Activated CD4-positive, alpha-beta memory T cell treated with anti-CD3 and anti-CD28 coated beads, Interleukin-2, amount 10 ng/mL, durations not matched to agents 7 days and 5 days (primary cell): ENCODE data around the gene AATK. TPM values are rescaled to one million over a fixed set of nuclear protein-coding genes. Genes with fewer than 3 reads are reported as not detected.
"Not testable (repeated sequence)": the region's sequence is repeated elsewhere in the genome, so short reads cannot be mapped to it uniquely, and the experiment has no call there.

ENCODE experiments used
- CTCF ChIA-PET: fragments of 350-600 bp; sonication (Branson Sonifier 250); formaldehyde crosslinking; loops from one replicate; lab custom pipeline; 2021; ENCODE audit warnings: antibody characterized with exemption, inconsistent platforms; lab: Charles Lee
- POLR2A ChIA-PET: fragments of 350-600 bp; sonication (Branson Sonifier 250); formaldehyde crosslinking; loops from one replicate; lab custom pipeline; 2021; ENCODE audit warnings: antibody characterized with exemption; lab: Charles Lee
- DNase-seq: peaks from one replicate; pipeline ENCODE4 v3.0.0-alpha.2; 2020
- H3K27ac Mint-ChIP-seq: one replicate; pipeline ENCODE4 v1.8.0; 2021; ENCODE audit warnings: mild to moderate bottlenecking, mixed read lengths
- H3K27me3 Mint-ChIP-seq: one replicate; pipeline ENCODE4 v1.8.0; 2021; ENCODE audit warnings: mixed read lengths
- H3K36me3 Mint-ChIP-seq: one replicate; pipeline ENCODE4 v1.8.0; 2021; ENCODE audit warnings: low read depth, mixed read lengths
- H3K4me1 Mint-ChIP-seq: one replicate; pipeline ENCODE4 v1.8.0; 2021; ENCODE audit warnings: mixed read lengths
- H3K4me3 Mint-ChIP-seq: one replicate; pipeline ENCODE4 v1.8.0; 2021; ENCODE audit warnings: mild to moderate bottlenecking, mixed read lengths
- H3K9me3 Mint-ChIP-seq: one replicate; pipeline ENCODE4 v1.8.0; 2021; ENCODE audit warnings: mixed read lengths
- total RNA-seq, 2 experiments: library from RNA; stranded (reverse); gene quantifications; one replicate each; pipeline ENCODE4 v1.2.3, GENCODE V29; 2021

AATK gene
- total RNA-seq, 2 experiments from 2014 or later, result 1.1 to 1.8 TPM

DNA sequence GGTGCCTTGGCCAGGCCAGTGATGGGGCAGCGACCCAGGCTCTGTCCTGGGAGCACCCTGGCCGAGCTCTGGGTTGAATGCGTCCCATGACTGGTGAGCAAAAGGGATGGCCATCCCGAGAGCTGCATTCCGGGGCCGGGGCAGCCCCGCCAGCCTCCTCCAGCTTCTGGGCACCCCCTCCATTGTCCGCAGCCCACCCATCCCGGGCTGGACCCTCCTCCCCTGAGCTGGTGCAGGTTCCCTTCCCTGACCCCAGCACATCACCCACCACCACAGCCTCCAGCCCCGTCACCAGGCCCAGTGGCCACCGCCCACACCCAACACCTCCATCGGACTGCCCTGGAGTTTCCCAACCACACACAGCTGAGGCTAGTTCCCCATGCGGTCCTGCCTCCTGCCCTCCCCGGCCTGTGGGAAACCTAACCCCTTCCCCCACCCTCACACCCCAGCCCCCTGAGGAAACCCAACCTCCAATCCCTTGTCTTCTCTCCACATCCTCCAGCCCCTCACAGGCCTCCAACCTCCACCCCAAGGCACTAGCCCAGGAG lies 17.0 kb downstream of the AATK start:
- no peak overlapping the region for H3K4me3 Mint-ChIP-seq
- CTCF ChIA-PET, result no interaction called here

DNA sequence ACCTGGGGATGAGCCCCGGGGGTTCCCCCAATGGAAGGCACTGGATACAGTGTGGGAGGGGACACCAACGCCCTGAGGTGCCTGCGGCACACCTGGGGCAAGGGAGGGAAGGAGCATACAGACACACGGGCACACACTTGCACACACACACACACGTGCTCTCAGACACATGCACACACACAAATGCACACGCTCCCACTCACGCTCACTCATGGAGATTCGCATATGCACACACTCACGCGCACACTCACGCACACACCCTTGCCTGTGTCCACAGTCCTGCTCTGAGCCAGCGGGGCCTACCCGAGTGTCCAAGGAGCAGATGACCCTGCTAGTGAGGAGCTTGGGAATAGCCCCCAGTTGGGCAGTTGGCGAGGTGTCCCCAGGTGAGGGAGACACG lies 17.4 kb downstream of the AATK start:
- no peaks in the 10 kb centered on the region for H3K9me3 Mint-ChIP-seq
- ChIA-PET POLR2A (no interaction called here), CTCF (interaction anchor here (0.6 kb wide), 1 partner anchor 116 kb away, joined by 3 read pairs; no protein-coding TSS in a partner anchor)
- no peak overlapping the region for H3K4me3 Mint-ChIP-seq
- no peak for DNase-seq
- H3K36me3 Mint-ChIP-seq, result no peaks in the 10 kb centered on the region
- peaks cover 2% of the 10 kb centered on the region for H3K27me3 Mint-ChIP-seq
- no peak overlapping the region for H3K27ac Mint-ChIP-seq
- H3K4me1 Mint-ChIP-seq, result peaks cover 5% of the 10 kb centered on the region

More for the DNA sequence above, 17.0 kb downstream of the AATK start:
- peaks cover 5% of the 10 kb centered on the region for H3K4me1 Mint-ChIP-seq
- no peak overlapping the region for H3K27ac Mint-ChIP-seq
- H3K27me3 Mint-ChIP-seq, result peaks cover 2% of the 10 kb centered on the region
- no peaks in the 10 kb centered on the region for H3K36me3 Mint-ChIP-seq
- DNase-seq, result no peak
- no peaks in the 10 kb centered on the region for H3K9me3 Mint-ChIP-seq
- POLR2A ChIA-PET, result no interaction called here

- ChIA-PET POLR2A (no interaction called here), CTCF (interaction anchor here (0.6 kb wide), 1 partner anchor 116 kb away, joined by 3 read pairs; no protein-coding TSS in a partner anchor)
- Mint-ChIP-seq H3K9me3 (no peaks in the 10 kb centered on the region), H3K27me3 (no peaks in the 10 kb centered on the region), H3K36me3 (no peaks in the 10 kb centered on the region), H3K4me1 (peaks cover 2% of the 10 kb centered on the region), H3K4me3 (no peak overlapping the region), H3K27ac (no peak overlapping the region)
- DNase-seq, result no peak
Measured at GRCh38 chr17:81147701-81148100, 18.3 kb downstream of the AATK start.

- POLR2A ChIA-PET, H3K4me3 Mint-ChIP-seq, H3K27ac Mint-ChIP-seq, H3K9me3 Mint-ChIP-seq, DNase-seq, H3K27me3 Mint-ChIP-seq, CTCF ChIA-PET, H3K4me1 Mint-ChIP-seq, H3K36me3 Mint-ChIP-seq: not testable (repeated sequence)
Measured at GRCh38 chr17:81146208-81146607, 19.8 kb downstream of the AATK start.

DNA sequence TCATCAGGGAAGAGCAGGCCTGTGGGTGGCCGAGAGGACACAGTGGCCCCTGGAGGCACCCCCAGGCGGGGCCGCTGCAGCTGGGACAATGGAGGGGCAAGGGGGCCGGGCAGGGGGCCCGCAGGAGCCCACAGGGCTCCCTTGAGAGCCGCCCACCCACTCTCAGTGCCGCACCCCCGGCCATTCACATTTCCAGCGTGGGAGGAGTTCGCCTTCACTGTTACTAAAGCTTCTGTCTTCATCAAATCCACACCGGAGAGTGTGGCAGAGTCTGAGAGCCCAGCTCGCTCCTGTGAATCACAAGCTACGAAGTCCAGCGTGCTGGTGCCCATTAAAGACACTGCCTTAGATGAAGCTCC lies 21.6 kb downstream of the AATK start:
- Mint-ChIP-seq H3K4me1 (no peaks in the 10 kb centered on the region), H3K4me3 (no peak overlapping the region), H3K27ac (no peak overlapping the region), H3K27me3 (no peaks in the 10 kb centered on the region), H3K36me3 (no peaks in the 10 kb centered on the region), H3K9me3 (no peaks in the 10 kb centered on the region)
- CTCF ChIA-PET, result interaction anchor here (0.6 to 1.2 kb wide), 3 partner anchors 9 to 211 kb away, joined by 3 to 4 read pairs (median 3); partner anchors contain the start of genes NDUFAF8 and TEPSIN
- POLR2A ChIA-PET, result no interaction called here
- no peak for DNase-seq

GRCh38 chr17:81143717-81144422 lies 22.2 kb downstream of the AATK start:
- Mint-ChIP-seq H3K36me3 (no peaks in the 10 kb centered on the region), H3K9me3 (peaks cover 3% of the 10 kb centered on the region), H3K27ac (no peak overlapping the region), H3K27me3 (no peaks in the 10 kb centered on the region), H3K4me1 (no peaks in the 10 kb centered on the region), H3K4me3 (no peak overlapping the region)
- POLR2A ChIA-PET, result no interaction called here
- DNase-seq, result no peak
- CTCF ChIA-PET, result interaction anchor here (0.6 to 1.2 kb wide), 3 partner anchors 9 to 212 kb away, joined by 3 to 4 read pairs (median 3); partner anchors contain the start of genes NDUFAF8 and TEPSIN

DNA sequence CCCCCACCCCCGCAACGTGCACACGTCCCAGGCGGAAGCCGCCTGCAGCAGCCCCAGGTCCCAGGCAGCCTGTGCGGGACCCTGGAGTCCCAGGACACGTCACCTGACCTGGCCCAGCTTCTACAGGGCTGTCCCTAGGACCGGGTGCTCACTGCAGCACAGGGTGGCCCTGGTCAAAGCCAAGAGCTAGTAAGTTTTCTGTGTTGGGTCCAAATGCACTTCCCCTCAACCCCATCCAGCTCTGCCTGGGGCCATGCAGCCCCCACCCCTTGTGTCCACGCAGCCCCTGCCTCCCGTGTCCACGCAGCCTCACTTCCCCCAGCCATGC lies 22.9 kb downstream of the AATK start:
- no peaks in the 10 kb centered on the region for H3K36me3 Mint-ChIP-seq
- no peak overlapping the region for H3K4me3 Mint-ChIP-seq
- H3K27ac Mint-ChIP-seq, result no peak overlapping the region
- no peaks in the 10 kb centered on the region for H3K4me1 Mint-ChIP-seq
- CTCF ChIA-PET, result interaction anchor here (0.6 to 1.0 kb wide), 3 partner anchors 9 to 727 kb away, joined by 3 to 4 read pairs (median 3); no protein-coding TSS in a partner anchor
- DNase-seq, result no peak
- H3K9me3 Mint-ChIP-seq, result peaks cover 10% of the 10 kb centered on the region
- H3K27me3 Mint-ChIP-seq, result no peaks in the 10 kb centered on the region
- POLR2A ChIA-PET, result no interaction called here

- peak; percentile 68 for DNase-seq
- Mint-ChIP-seq H3K9me3 (peaks cover 16% of the 10 kb centered on the region), H3K4me1 (no peaks in the 10 kb centered on the region), H3K36me3 (no peaks in the 10 kb centered on the region), H3K4me3 (no peak overlapping the region), H3K27me3 (no peaks in the 10 kb centered on the region), H3K27ac (no peak overlapping the region)
- POLR2A ChIA-PET, result interaction anchor here (1.0 kb wide), 1 partner anchor 342 kb away, joined by 4 read pairs; no protein-coding TSS in a partner anchor
- CTCF ChIA-PET, result interaction anchor here (0.6 to 1.0 kb wide), 3 partner anchors 10 to 727 kb away, joined by 3 to 4 read pairs (median 3); no protein-coding TSS in a partner anchor
Measured at GRCh38 chr17:81142301-81143199, 23.5 kb downstream of the AATK start.

DNA sequence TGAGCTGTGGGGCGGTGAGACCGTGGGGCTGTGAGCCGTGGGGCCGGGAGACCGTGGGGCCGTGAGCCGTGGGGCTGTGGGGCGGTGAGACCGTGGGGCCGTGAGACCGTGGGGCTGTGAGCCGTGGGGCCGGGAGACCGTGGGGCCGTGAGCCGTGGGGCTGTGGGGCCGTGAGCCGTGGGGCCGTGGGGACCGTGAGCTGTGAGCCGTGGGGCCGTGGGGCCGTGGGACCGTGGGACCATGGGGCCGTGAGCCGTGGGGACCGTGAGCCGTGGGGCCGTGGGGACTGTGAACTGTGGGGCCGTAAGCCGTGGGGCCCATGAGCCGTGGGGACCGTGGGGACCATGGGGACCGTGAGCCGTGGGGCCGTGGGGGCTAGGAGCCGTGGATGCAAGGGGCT lies 25.3 kb downstream of the AATK start:
- Mint-ChIP-seq H3K4me3 (no peak overlapping the region), H3K4me1 (no peaks in the 10 kb centered on the region), H3K27ac (no peak overlapping the region), H3K9me3 (peaks cover 18% of the 10 kb centered on the region), H3K27me3 (no peaks in the 10 kb centered on the region), H3K36me3 (no peaks in the 10 kb centered on the region)
- CTCF ChIA-PET, result no interaction called here
- no peak for DNase-seq
- POLR2A ChIA-PET, result interaction anchor here (1.2 kb wide), 1 partner anchor 98 kb away, joined by 3 read pairs; the partner anchor contains the start of genes NDUFAF8 and TEPSIN

- H3K4me3 Mint-ChIP-seq, result no peak overlapping the region
- no peaks in the 10 kb centered on the region for H3K27me3 Mint-ChIP-seq
- no peaks in the 10 kb centered on the region for H3K36me3 Mint-ChIP-seq
- no peaks in the 10 kb centered on the region for H3K4me1 Mint-ChIP-seq
- CTCF ChIA-PET, result no interaction called here
- POLR2A ChIA-PET, result interaction anchor here (1.2 kb wide), 1 partner anchor 99 kb away, joined by 3 read pairs; the partner anchor contains the start of genes NDUFAF8 and TEPSIN
- no peak overlapping the region for H3K27ac Mint-ChIP-seq
- DNase-seq, result no peak
- peaks cover 18% of the 10 kb centered on the region for H3K9me3 Mint-ChIP-seq
Measured at GRCh38 chr17:81140018-81140417, 26.0 kb downstream of the AATK start.

GRCh38 chr17:81139428-81139827 lies 26.6 kb downstream of the AATK start:
- ChIA-PET CTCF (no interaction called here), POLR2A (interaction anchor here (1.2 kb wide), 1 partner anchor 99 kb away, joined by 3 read pairs; the partner anchor contains the start of genes NDUFAF8 and TEPSIN)
- Mint-ChIP-seq H3K9me3 (peaks cover 18% of the 10 kb centered on the region), H3K27ac (no peak overlapping the region), H3K27me3 (no peaks in the 10 kb centered on the region), H3K4me3 (no peak overlapping the region), H3K4me1 (no peaks in the 10 kb centered on the region), H3K36me3 (no peaks in the 10 kb centered on the region)
- DNase-seq, result no peak

GRCh38 chr17:81138500-81138899 lies 27.5 kb downstream of the AATK start:
- H3K4me3 Mint-ChIP-seq, result no peak overlapping the region
- no peak overlapping the region for H3K27ac Mint-ChIP-seq
- CTCF ChIA-PET, result no interaction called here
- POLR2A ChIA-PET, result no interaction called here
- H3K36me3 Mint-ChIP-seq, result no peaks in the 10 kb centered on the region
- H3K27me3 Mint-ChIP-seq, result no peaks in the 10 kb centered on the region
- DNase-seq, result no peak
- H3K9me3 Mint-ChIP-seq, result peaks cover 18% of the 10 kb centered on the region
- H3K4me1 Mint-ChIP-seq, result no peaks in the 10 kb centered on the region

DNA sequence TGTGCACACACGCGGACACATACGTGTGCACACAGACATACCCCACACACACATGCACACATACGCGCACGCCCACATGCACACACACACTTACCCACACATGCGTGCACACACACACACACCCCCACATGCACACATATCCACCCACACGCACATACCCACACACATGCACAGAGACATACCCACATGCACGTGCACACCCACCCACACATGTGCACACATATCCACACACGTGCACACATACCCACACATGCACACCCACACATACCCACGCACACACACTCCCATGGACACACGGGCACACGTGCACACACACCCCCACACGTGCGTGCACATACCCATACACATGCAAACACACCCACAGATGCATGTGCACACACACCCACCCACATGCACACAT lies 27.9 kb downstream of the AATK start:
- H3K36me3 Mint-ChIP-seq, result no peaks in the 10 kb centered on the region
- no peak for DNase-seq
- H3K4me1 Mint-ChIP-seq, result no peaks in the 10 kb centered on the region
- H3K4me3 Mint-ChIP-seq, result no peak overlapping the region
- CTCF ChIA-PET, result no interaction called here
- peaks cover 18% of the 10 kb centered on the region for H3K9me3 Mint-ChIP-seq
- POLR2A ChIA-PET, result no interaction called here
- H3K27me3 Mint-ChIP-seq, result no peaks in the 10 kb centered on the region
- H3K27ac Mint-ChIP-seq, result no peak overlapping the region
